ENCODE measurements around the gene ANKRD34C. TPM values are rescaled to one million over a fixed set of nuclear protein-coding genes. Genes with fewer than 3 reads are reported as not detected.

Gene ANKRD34C
- total and polyA plus RNA-seq, 2 of the 8 experiments (the other 6 are each of a cell fraction or from before 2014, with no cell fraction given), result 0.02 TPM; not detected in 1

GRCh38 chr15:79314811-79315210 is 32.3 kb downstream of the ANKRD34C start:
- Histone ChIP-seq H3K4ac (replicated peaks; ENCODE audit: insufficient read length, low read depth, low read length) (no peak overlapping the region), H2AFZ (ENCODE audit: low read length) (no peak overlapping the region), H3K9ac (replicated peaks in 1 of 4; ENCODE audit: extremely low read depth in 1 of 4, low read depth in 3 of 4, low read length in 3 of 4) (no peak overlapping the region), H2BK12ac (ENCODE audit: low read depth, low read length) (no peak overlapping the region), H2BK15ac (ENCODE audit: low read length) (no peak overlapping the region), H3K56ac (replicated peaks; ENCODE audit: insufficient read length, low read depth, low read length) (no peak overlapping the region), H3K27ac (ENCODE audit: low read depth, low read length) (no peak overlapping the region), H2BK5ac (ENCODE audit: low read depth, low read length) (no peak overlapping the region), H3K23ac (ENCODE audit: insufficient read length) (no peak overlapping the region), H4K8ac (ENCODE audit: extremely low read depth, insufficient read depth, low read length) (no peak overlapping the region), H3K79me1 (ENCODE audit: low read depth, low read length) (peaks cover 3% of the 10 kb centered on the region; the same call in 1 of the 2 replicates), H3K4me2 (ENCODE audit: insufficient read depth in 1 of 2, low read depth in 2 of 2, low read length in 2 of 2) (no peak overlapping the region), H2BK20ac (ENCODE audit: low read length) (no peak overlapping the region), H3K4me3 (ENCODE audit: extremely low read depth in 1 of 4, insufficient read depth in 2 of 4, low read depth in 3 of 4, low read length in 4 of 4) (no peak overlapping the region), H4K91ac (replicated peaks; ENCODE audit: insufficient read length, low read length) (no peak overlapping the region), H2BK120ac (replicated peaks; ENCODE audit: low read depth, low read length) (no peak overlapping the region), H2AK5ac (ENCODE audit: low read depth, low read length) (no peak overlapping the region), H4K5ac (ENCODE audit: insufficient read length, low read depth, low read length) (no peak overlapping the region), H4K20me1 (replicated peaks in 1 of 2; ENCODE audit: control insufficient read depth in 1 of 2, insufficient read depth in 2 of 2, low read length in 2 of 2) (peaks cover 2 to 3% of the 10 kb centered on the region in 2 experiments), H3K79me2 (ENCODE audit: control insufficient read depth in 1 of 2, insufficient read depth in 2 of 2, low read length in 2 of 2) (peaks cover 0 to 18% of the 10 kb centered on the region in 2 experiments; a peak in 2 of 4 replicates), H3K36me3 (ENCODE audit: control insufficient read depth in 2 of 4, insufficient read depth in 4 of 4, low read length in 3 of 4) (peaks cover 19 to 58% (median 47%) of the 10 kb centered on the region in 4 experiments), H3K14ac (ENCODE audit: insufficient read length) (no peak overlapping the region), H3K27me3 (replicated peaks in 1 of 4; ENCODE audit: control insufficient read depth in 3 of 4, extremely low read depth in 1 of 4, insufficient read depth in 3 of 4, low read length in 3 of 4) (peaks cover 0 to 3% (median 0%) of the 10 kb centered on the region in 4 experiments; a peak in 1 of 7 replicates), H3K4me1 (replicated peaks in 1 of 4; ENCODE audit: control insufficient read depth in 3 of 4, insufficient read depth in 4 of 4, low read length in 3 of 4) (peaks cover 0 to 11% (median 5%) of the 10 kb centered on the region in 4 experiments; a peak in 4 of 7 replicates), H3K9me3 (ENCODE audit: insufficient read depth in 2 of 2, low read depth in 1 of 2, low read length in 1 of 2) (peaks cover 3 to 7% of the 10 kb centered on the region in 2 experiments; a peak in 2 of 4 replicates), H3K23me2 (ENCODE audit: low read depth, low read length) (peaks cover 14% of the 10 kb centered on the region; the same call in 1 of the 2 replicates), H3K18ac (ENCODE audit: extremely low read depth, low read length) (no peak overlapping the region)
- WGBS, 2 experiments (ENCODE audit: extremely low coverage in 1 of 2, insufficient coverage in 1 of 2, insufficient read length in 1 of 2, insufficient replicate concordance in 2 of 2, low coverage in 1 of 2, low lambda C conversion rate in 2 of 2, missing lambda C conversion rate in 1 of 2), result 91% methylated on average over 6 of the region's 6 CpGs; no CpG with 5 or more reads in 1 of the 2 experiments
- DNase-seq (ENCODE audit: low read depth in 1 of 2, low spot score in 2 of 2) (no peak), FAIRE-seq (no peak)
- POLR2A ChIA-PET (ENCODE audit: partially characterized antibody), result no interaction called here
- CTCF ChIA-PET (ENCODE audit: partially characterized antibody), result no interaction called here
- TF ChIP-seq KDM4A (IDR thresholded peaks at IDR 0.05; ENCODE audit: low read depth, low read length, severe bottlenecking) (no peak), SP4 (IDR thresholded peaks at IDR 0.05; ENCODE audit: low read length) (no peak), JUN (IDR thresholded peaks at IDR 0.05; ENCODE audit: low read depth, low read length) (no peak), CTCF (IDR thresholded peaks at IDR 0.05; ENCODE audit: control extremely low read depth in 1 of 3, insufficient read depth in 1 of 3, low read depth in 1 of 3, low read length in 3 of 3) (no peak), ZNF274 (IDR thresholded peaks at IDR 0.05; ENCODE audit: borderline replicate concordance, extremely low read depth, low read length) (no peak), RFX5 (IDR thresholded peaks at IDR 0.05; ENCODE audit: borderline replicate concordance, low read depth, low read length) (no peak), CEBPB (IDR thresholded peaks at IDR 0.05; ENCODE audit: low read depth, low read length) (no peak), ATF3 (IDR thresholded peaks at IDR 0.05; ENCODE audit: insufficient read depth, low read depth, low read length) (no peak), TEAD4 (IDR thresholded peaks at IDR 0.05; ENCODE audit: low read depth, low read length) (no peak), POLR2AphosphoS5 (IDR thresholded peaks at IDR 0.05; ENCODE audit: low read depth, low read length) (no peak), RBBP5 (IDR thresholded peaks at IDR 0.05; ENCODE audit: borderline replicate concordance, low read depth, low read length) (no peak), TCF12 (IDR thresholded peaks at IDR 0.05; ENCODE audit: low read depth, low read length) (no peak)
